Measurements from ENCODE around the gene UNC50.
A peak's percentile ranks its signal among the peaks of the same experiment; 100 is the strongest.

UNC50 gene

GRCh38 chr2:98608116-98608961 lies at the start of gene UNC50, which contains the start of gene COA5:
TSS of gene UNC50 (plus strand) at chr2:98608589. CDS start at chr2:98609760, 1,171 bp downstream.
TSS of gene COA5 (minus strand) at chr2:98608512. CDS start at chr2:98608405, 107 bp downstream.
- POLR2A ChIA-PET, result no interaction called here
- DNase-seq (ENCODE audit: extremely low spot score), result peak; percentile 97

GRCh38 chr2:98558852-98559530 lies 49.4 kb upstream of the UNC50 start:
- POLR2A ChIA-PET, result no interaction called here
- CTCF ChIA-PET, result interaction anchor here (1.3 to 5.0 kb wide), 5 partner anchors 8 to 146 kb away, joined by 3 to 54 read pairs (median 8); no protein-coding TSS in a partner anchor
- no peak for TF ChIP-seq CTCF (IDR thresholded peaks at IDR 0.05; ENCODE audit: control extremely low read depth, extremely low read depth, low read depth, missing control alignments)
- no peak for DNase-seq (ENCODE audit: extremely low spot score)

More at GRCh38 chr2:98608116-98608961, at the start of gene UNC50, which contains the start of gene COA5:
- CTCF ChIA-PET, result interaction anchor here (0.8 to 3.0 kb wide), 5 partner anchors 40 to 196 kb away, joined by 3 to 9 read pairs (median 4); no protein-coding TSS in a partner anchor
- TF ChIP-seq CTCF (IDR thresholded peaks at IDR 0.05; ENCODE audit: control extremely low read depth, extremely low read depth, low read depth, missing control alignments), result no peak

- no peak for TF ChIP-seq CTCF (IDR thresholded peaks at IDR 0.05; ENCODE audit: control extremely low read depth, extremely low read depth, low read depth, missing control alignments)
- CTCF ChIA-PET, result interaction anchor here (1.1 to 5.0 kb wide), 7 partner anchors 9 to 146 kb away, joined by 3 to 54 read pairs (median 4); no protein-coding TSS in a partner anchor
- no peak for DNase-seq (ENCODE audit: extremely low spot score)
- POLR2A ChIA-PET, result no interaction called here
Observed at GRCh38 chr2:98559581-98559980, 48.8 kb upstream of the UNC50 start.

- POLR2A ChIA-PET, result no interaction called here
- CTCF ChIA-PET, result interaction anchor here (1.1 to 5.0 kb wide), 6 partner anchors 10 to 147 kb away, joined by 3 to 54 read pairs (median 6); no protein-coding TSS in a partner anchor
- no peak for TF ChIP-seq CTCF (IDR thresholded peaks at IDR 0.05; ENCODE audit: control extremely low read depth, extremely low read depth, low read depth, missing control alignments)
- DNase-seq (ENCODE audit: extremely low spot score), result no peak
Observed at GRCh38 chr2:98560256-98560771, 48.1 kb upstream of the UNC50 start.

- no peak for TF ChIP-seq CTCF (IDR thresholded peaks at IDR 0.05; ENCODE audit: control extremely low read depth, extremely low read depth, low read depth, missing control alignments)
- POLR2A ChIA-PET, result no interaction called here
- CTCF ChIA-PET, result interaction anchor here (1.6 to 5.0 kb wide), 3 partner anchors 9 to 73 kb away, joined by 8 to 54 read pairs (median 10); no protein-coding TSS in a partner anchor
- DNase-seq (ENCODE audit: extremely low spot score), result no peak
Observed at GRCh38 chr2:98561018-98561417, 47.4 kb upstream of the UNC50 start.

Measured in GM10248 (cell line).